ENCODE results near the gene DAP.
A peak's percentile ranks its signal among the peaks of the same experiment; 100 is the strongest.

DAP gene

DNA sequence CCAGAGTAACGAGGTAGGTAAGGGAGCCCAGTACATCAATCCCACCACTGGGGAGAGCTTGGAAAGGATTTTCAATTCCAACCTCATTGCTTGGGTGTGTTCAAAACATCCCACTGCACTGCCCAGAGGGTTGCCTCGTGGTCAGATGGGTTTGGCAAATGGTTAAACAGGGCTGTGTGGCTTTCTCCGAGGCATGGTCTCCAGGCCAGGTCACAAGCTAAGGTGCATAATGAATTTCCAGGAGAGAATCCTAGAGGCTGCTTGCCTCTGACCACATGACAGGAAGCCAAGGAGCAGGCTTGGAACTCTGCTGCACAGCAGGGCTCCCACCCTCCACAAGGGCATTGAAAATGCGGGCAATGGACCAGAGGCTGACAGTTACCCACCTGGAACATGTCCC, 51.6 kb downstream of the DAP start:
- DNase-seq, result no peak

DNA sequence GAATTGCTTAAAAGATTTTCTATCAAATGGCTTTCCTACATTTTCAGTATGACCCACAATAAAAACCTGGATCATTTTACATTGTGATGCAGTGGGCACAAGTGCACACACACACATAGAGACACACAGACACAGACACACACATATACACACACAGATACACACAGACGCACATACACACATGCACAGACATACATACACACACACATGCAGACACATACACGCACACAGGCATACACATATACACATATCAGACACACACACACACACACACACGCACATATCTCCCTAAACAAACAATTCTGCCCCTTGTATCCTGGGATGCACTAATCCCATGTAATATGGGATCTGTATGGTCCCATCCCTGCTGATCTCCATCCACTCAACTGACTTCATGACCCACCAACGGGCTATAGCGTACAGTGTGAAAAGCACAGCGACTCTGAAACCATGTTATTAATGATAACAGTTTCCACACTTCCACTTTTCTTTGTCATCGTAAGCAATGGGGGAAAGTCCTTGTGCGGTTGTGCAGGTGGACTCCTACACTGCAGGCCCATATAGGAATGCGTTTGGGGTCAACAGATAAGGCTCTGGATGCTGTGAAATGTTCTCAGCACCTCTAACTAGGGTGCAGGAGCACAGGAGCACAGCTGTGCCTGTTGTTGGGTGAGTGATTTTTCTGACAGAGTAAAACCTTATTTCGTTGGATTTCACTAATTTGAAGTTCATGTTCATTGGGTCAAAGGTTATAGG, 52.7 kb downstream of the DAP start:
- no peak for DNase-seq

DNA sequence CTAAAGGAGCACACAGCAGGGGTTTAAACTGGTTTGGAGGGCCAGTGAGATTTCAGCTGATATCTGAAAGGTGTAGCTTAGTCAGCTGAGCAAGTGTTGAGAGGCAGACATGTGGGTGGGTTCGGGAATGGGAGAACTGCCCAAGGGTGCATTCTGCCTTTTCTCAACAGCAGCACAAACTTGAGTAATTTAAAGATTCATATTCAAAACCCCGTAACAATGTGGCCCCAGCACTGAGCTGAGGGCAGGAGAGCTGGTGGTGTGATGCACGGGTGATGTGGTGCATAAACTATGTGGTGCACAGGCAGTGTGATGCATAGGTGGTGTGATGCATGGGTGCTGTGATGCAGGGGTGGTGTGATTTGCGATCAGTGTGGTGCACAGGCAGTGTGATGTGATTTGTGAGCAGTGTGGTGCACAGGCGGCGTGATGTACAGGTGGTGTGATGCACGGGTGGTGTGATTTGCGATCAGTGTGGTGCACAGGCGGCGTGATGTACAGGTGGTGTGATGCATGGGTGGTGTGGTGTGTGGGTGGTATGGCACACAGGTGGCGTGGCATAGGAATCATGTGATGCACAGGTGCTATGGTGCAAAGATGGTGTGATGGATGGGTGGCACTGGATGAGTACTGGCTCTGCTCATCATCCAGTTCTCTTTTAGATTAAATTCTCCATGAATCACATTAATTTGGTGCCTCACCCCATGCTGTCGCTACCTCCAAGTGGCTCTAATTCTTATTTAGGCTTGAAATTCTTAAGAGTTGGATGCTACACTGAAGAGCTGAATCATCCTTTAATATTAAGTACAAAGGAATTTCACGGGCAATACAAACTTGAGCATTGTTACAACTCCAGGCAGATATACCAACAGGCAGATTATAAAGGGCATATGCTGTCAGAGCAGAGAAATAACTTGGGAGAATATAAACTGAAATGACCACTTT, 53.6 kb downstream of the DAP start:
- no peak for DNase-seq

DNA sequence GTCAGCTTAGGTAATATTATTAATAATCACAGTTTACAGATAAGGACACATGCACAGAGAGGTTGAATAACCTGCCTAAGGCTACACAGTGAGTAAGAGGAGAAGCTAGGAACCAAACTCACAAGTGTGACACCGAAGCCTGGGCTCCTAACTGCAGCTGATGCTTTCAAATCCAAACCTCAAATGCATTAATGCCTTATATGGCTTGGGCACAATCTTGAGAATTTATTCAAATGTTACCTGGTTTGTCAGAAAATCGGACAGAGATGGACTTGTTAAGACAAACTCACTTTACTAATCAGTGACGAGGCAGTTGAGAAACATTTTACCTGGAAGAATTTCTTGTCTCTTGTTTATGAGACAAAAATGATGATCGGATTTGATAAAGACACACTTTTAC, 54.7 kb downstream of the DAP start:
- no peak for DNase-seq

DNA sequence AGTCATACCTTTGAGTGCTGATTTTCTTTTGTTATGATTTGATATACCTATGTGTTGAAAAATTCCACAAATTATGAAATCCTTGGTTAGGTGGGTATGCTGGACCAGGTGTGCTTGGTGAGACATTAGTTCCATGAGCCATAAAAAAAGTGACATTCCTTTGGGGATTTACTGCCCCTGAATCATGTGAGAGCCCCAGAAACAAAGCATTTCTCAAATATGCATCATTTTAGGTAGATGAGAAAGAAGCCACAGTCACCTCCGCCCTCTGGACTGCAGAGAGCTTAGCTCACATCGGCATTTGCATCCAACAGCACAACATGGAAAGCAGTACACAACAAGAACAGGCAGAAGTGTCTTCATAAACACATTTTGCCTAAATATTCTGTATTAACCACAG, 55.3 kb downstream of the DAP start:
- no peak for DNase-seq

DNA sequence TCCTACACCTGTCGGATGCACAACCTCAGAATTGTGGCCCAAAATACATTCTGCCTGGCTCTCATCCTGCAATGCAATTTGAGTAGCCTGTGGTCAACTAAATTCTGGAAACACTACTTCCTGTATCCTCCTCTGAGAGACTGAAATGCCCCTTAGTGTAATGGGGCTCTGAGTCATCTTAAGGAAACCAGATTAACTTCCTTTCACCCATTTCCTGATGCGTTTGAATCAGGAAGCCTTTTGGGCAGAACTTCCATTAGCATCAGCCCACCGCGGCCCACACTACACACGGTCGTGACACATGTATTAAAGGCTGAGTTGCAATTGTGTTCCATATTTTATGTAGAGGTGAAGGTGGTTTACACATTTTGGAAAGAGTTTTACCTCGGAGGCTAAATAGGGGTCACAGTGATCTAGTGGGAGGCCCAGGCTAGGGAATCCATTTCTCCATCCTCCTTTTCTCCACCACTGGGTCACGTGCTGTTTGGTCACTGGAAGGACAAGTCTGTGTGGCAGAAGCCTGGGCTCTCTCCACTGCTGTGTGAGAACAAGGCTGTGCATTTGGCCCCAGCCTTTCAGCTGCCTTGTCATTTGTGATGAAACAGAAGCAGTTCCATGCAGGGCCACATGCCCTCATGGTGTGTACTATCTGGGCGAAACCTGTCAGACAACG, 55.9 kb downstream of the DAP start:
- no peak for DNase-seq

DNA sequence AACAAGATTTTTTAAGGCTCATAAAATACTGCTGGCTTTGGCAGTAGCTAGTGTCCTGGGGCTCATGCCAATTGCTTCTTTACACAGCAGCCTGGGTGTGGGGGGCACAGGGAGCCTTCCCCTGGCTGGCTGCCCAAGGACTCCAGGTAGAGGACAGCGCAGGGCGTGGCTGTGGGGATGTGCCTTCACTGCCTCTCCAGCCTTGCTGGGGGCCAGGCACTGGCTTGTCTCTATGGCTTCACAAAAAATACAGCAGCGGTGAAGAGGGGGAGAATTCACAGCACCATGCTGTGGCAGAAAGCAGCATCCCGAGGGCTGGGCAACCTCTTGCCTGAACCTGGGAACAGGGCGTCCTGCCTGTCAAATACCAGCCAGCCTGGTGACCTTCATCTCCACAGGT, 57.4 kb downstream of the DAP start:
- no peak for DNase-seq

DNA sequence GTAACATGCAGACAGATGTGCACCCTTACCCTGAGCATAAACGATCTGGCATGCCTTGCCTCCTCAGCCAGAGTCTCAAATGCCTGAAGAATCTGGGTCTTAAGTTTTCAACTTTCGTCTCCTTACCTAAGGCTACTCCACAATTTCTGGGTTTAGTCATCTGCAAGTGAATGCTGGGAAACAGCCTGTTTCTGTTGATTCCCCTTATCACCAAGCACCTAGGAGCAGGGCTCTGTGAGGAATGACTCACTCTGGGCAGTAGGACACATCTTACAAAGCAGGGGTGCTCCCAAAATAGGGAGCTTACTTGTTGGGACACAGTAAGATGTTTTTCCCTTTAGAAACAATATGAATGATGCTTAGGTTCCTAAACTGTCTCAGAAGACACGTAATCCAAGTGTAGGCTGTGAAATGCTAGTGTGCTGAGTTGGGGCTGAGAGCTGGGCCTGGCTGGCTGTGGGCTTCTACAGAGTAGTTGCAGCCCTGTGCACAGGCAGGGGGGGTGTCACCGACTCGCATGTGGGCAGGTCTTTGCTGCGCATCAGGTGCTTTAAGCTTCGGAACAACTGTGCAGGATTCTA, 58.0 kb downstream of the DAP start:
- DNase-seq, result no peak

DNA sequence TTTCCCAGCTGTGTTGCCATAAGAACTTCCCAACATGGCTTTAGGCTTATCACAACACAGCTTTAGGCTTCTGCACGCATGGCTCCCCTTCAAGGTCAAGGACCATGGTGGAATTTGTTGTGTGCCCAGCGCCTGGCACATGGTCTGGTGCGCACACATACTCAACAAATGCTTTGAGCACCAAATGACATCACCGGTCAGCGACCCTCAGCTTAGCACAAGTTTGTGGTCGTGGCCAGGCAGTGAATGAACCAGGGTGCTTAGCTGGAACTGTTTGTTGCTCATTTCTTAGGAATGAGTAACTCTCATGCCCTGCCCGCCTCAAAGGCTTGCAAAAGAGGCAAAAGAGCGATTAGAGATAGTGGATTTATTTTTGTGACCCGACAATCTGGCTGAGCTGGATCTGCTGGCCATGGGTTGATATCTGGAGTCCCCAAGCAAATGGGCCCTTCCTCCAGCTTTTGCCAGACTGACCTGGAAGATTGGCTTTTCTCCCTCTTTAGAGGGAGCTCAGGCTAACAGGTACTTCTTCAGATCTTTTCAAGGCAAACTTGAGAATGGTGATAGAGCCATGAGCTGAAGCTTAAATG, 58.9 kb downstream of the DAP start:
- no peak for DNase-seq

DNA sequence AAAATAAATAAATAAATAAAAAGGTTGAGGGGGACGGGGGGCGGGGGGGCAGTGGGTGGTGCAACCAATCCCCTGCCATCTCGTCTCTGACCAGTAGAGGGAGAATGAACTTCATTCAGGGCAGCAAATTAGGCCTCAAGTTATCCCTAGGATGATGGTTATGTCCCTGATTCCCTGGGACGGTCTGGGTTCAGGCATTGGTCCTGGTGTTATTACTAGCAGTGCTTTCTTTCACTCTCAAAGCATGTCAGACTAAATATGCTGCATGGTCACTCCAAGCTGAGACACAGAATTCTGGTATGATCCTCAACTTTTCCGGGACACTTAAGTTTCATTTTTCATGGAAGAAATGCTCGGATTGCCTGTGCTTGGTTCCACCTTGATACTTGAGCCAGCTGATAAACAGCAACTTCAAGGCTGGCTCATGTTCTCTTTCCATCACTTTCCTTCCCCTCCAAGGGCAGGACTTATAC, 59.4 kb downstream of the DAP start:
- DNase-seq, result peak; percentile 9 to 50

DNA sequence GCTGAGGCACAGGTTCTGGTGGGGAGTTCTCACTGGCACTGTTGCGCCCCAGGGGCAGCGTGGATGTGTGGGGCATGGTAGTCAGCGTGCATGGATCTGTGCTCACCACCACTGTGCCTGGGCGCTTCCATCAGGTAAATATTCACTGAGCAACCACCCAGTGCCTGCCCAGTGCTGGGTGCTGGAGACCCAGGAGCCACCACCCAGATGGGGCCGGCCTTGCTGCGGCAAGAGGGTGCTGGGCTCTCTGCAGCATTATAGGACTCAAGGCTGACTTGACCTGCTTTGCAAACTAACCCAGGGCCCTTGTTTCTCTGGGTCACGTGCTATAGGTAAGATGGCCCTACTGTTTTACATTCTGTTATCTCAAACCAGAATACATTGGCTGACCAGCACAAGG, 60.5 kb downstream of the DAP start:
- DNase-seq, result no peak

DNA sequence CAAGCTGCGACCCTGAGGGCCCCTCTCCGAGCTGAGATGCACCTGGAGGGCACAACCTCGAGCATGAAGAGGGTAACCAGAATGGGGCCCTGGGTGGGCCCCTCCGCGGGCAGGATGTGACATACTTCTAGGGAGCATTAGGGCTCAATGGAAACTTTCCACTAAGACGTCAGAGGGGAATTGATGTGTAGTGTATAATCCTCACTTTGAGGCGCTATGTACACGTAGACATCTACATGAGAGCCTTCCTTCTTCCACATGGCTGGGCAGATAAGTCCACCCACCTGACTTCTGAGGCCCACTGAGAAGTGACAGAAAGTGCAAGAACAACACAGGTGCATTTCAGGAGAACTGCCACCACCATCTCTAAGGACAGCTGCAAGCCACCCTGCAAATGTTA, 61.0 kb downstream of the DAP start:
- DNase-seq, result no peak

DNA sequence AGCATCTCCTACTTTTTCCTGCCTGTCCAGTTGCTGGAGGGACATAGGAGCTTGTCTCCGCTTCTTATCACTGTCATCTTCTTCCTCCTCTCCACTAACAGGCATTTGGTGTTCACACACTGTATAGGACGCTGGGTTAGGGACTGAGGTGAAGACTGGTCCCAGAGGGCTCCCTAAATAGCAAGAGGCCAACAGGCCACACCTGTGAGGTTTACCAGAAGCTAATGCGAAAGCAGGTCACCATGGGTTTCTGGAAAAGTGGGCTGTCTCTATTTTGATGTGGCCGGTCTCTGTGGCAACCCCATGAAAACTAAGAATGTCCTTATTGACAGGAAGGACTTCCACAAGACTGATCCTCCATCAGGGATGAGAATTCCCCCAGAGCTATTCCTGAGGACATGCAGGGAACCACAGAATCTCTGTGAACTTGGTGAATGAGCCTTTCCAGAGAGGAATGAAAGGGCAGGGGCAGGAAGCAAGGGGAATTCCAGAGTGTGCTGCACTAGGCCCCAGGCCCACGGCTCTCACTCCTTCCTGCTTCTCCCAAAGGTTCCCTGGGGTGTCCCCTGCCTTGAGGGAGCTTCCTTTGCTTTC, 61.7 kb downstream of the DAP start:
- DNase-seq, result no peak

DNA sequence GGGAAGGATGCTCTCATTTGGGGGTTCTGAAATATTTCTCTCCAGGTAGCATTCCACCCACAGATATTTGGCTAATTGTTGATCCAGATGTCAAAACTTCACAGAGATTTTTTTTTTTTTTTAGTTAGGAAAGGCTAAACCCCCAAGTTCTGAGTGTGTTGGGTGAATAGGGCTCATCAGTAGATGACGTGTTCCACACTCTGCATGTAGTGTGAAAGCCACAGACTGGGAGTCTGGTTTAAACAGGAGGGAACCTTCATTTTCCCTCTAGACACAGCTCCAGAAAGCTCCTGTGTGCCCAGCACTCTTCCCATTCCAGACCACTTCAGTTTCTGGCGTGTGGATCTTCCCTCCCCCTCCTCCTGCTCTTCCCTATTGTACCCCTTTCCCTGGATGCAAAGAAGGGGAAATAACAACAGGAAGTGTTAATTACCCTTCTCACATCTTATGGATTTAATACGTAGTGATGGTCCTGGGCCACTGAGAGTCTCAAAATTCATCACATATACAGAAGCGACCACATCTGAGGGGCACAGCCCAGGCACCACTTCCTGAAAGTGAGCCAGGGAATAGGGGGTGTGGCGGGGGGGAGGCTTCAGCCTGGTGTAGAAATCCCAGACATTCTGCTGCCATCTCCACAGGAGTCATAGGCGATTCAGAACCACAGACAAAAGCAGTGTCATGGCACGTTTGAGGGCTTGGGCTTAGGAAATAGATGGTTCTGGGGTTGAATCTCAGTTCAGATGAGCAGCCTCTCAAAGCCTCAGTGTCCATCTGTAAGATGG, 65.1 kb downstream of the DAP start:
- no peak for DNase-seq

DNA sequence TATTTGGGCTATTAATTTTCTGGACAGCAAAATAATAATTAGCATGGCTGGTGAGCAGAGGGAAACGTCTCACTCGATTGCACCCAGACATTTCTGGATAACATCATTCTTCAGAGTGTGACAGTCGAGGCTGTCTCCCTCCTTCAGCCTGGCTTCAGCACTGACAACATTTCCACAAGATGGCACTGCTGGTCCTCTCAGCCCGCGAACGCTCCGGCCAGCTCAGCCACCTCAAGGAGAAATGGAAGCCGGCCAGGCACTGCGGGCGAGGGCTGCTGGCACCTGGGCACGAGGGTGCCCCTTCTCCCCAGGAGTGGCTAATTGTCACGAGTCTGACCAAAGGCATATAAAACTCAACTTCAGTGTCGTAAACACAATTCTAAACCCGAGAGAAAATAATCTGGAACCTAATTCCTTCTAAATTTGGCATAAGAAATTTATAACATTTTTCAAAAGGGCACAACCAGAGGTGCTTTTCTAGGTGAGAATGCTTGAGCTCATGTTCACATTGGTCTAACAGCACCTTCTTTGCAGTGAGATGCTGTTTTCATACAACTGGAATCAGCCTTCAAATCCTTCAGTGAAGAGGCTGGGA, 65.9 kb downstream of the DAP start:
- DNase-seq, result peak; percentile 50 to 80

DNA sequence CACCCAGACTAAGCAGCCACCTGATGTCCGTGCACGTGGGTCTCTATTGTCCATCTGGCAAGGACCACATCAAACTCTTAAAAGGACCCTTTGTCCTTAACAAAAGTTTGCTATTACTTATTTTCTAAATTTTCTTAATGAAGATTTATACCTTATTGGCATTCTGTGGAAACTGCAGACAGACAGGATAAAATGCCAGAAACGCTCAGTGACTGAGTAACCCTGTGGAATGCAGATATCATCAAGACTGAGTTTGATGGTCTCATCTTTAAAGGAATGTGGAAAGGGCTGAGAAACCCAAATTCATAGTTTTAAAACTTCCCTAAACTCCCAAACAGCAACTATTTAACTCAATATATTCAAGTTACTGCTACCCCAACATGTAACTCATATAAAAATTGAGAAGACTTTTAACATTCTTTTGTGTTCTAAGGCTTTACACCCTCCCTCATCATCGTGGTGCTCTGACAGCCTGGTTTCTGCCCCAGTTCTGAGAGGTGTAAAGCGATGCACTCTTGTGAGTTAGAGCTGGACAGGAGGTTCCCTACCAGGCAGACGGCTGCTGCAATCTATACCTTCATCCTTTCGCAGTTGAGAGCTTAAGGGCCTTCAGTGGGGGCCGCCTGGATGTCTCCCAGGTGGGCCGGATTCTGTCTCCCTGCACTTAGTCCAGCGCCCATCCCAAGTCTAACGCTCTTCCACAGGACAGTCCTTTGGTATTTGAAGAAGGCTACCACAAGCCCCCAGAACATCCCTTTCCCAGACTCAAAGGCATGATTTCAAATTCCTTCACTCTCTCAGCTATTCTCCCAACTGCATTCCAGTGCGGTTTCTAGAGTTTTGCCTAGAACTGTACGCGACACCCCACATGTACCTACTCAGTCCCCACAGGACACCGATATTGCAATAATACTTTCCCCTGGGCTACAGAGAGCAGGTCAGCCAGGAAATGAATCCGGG, 68.9 kb downstream of the DAP start:
- DNase-seq, result no peak

DNA sequence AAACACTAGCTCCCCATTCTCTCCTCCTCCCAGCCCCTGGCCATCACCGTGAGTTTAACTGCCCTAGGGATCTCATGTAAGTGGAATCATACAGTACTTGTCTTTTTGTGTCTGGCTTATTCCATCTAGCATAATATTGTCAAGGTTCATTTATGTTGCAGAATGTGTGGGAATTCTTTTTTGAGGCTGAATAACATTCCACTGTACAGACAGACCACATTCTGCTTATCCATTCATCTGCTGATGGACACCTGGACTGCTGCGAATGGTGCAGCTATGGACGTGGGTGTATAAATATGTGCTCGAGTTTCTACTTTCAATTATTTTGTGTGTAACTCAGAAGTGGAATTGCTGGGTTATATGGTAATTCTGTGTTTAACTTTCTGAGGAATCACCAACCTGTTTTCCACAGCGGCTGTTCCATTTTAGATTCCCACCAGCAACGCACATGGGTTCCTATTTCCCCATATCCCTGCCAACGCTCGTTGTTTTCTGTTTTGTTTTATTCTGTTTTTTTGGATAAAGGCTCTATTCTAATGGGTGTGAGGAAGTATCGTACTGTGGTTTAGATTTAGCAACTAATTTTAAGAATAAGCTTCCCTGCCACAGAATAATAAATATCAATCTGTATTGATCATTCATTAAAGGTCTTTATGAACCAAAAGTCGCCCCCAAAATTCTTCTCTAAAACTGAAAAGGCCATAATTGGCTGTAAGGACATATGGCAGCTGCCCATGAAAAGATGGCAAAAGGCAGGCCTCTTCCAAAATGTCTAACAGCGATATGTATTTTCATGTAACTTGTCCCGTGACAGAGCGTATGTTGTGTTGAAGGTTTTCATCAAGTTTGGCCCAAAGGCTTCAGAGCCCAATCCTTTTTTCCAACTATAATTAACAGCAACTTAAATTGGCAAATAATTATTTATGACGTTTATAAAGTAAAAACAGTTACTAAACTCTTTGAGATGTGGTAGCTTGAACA, 70.3 kb downstream of the DAP start:
- DNase-seq, result no peak

DNA sequence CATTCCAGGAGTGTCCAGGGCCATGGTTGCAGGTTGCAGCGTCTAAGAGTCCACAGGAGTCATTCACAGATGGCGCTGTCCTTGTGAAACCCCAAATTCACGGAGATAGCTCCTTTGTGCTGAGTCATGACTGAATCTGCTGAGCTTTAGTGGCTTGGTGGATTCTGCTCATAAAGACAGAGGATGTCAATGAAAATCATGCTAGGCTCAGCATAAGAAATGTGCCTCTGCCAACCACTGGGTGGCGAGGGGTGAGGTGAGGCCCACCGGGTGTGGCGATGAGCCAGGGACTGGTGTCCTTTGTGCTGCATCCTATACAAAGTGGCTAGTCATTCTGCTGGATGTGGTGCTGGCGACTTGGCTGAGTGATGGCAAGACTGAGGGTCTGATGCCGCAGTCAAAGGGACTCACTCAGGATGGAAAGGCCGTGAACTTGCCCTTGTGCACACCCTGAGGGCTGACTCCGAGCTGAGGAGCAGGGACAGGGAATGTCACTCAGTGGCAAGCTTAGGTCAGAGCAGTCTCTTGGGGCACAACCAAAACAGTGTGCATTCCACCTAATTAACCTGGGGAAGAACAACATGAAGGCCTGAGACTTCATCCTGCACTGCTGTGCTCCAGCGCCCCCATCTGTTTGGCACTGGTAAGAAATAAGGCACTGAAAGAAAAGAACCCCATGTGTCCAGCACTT, 71.5 kb downstream of the DAP start:
- DNase-seq, result peak; percentile 27 to 62

Measured in NCI-H524 (cell line).